ENCODE data around the gene CHMP2B.
"Not testable (repeated sequence)": the region's sequence is repeated elsewhere in the genome, so short reads cannot be mapped to it uniquely, and the experiment has no call there.

The CHMP2B gene

GRCh38 chr3:87236093-87236492, 9.0 kb downstream of the CHMP2B start:
- no peak for DNase-seq

- no peak for DNase-seq
Observed at GRCh38 chr3:87246662-87247429, 19.7 kb downstream of the CHMP2B start.

- DNase-seq, result no peak
Observed at GRCh38 chr3:87247430-87247773, 20.3 kb downstream of the CHMP2B start.

- DNase-seq, result not testable (repeated sequence)
Observed at GRCh38 chr3:87248231-87248630, 21.1 kb downstream of the CHMP2B start.

- no peak for DNase-seq
Observed at GRCh38 chr3:87248831-87249230, 21.7 kb downstream of the CHMP2B start.

GRCh38 chr3:87250009-87250408, 22.9 kb downstream of the CHMP2B start:
- no peak for DNase-seq

- peak; percentile 15 for DNase-seq
Observed at GRCh38 chr3:87260270-87260669, 33.2 kb downstream of the CHMP2B start.

GRCh38 chr3:87261925-87262324, 34.8 kb downstream of the CHMP2B start:
- DNase-seq, result no peak

GRCh38 chr3:87267953-87268645, 41.0 kb downstream of the CHMP2B start:
- no peak for DNase-seq

GRCh38 chr3:87268646-87269211, 41.6 kb downstream of the CHMP2B start:
- no peak for DNase-seq

GRCh38 chr3:87269723-87270122, 42.6 kb downstream of the CHMP2B start:
- DNase-seq, result no peak

GRCh38 chr3:87270908-87271700, 44.0 kb downstream of the CHMP2B start:
- DNase-seq, result no peak

- DNase-seq, result no peak
Observed at GRCh38 chr3:87272718-87273341, 45.7 kb downstream of the CHMP2B start.

- no peak for DNase-seq
Observed at GRCh38 chr3:87276484-87276883, 49.4 kb downstream of the CHMP2B start, which contains the start of gene POU1F1. POU1F1 (minus strand) TSS chr3:87276584; CDS start chr3:87276462, 122 bp downstream.

- no peak for DNase-seq
Observed at GRCh38 chr3:87287011-87287410, 59.9 kb downstream of the CHMP2B start.

- DNase-seq, result no peak
Observed at GRCh38 chr3:87288446-87288845, 61.3 kb downstream of the CHMP2B start.

GRCh38 chr3:87298111-87298718, 71.1 kb downstream of the CHMP2B start:
- DNase-seq, result no peak

GRCh38 chr3:87305031-87305430, 77.9 kb downstream of the CHMP2B start:
- not testable (repeated sequence) for DNase-seq

Data from effector CD4-positive, alpha-beta T cell (primary cell).